Prostate gland (tissue), 2 donors: ENCODE measurements around the gene CCND1. TPM values are rescaled to one million over a fixed set of nuclear protein-coding genes. Genes with fewer than 3 reads are reported as not detected.

Experiments used
- DNase-seq: peaks from one replicate; pipeline ENCODE4 v3.0.0-alpha.2; 2019; ENCODE audit warnings: low spot score
- H3K27ac ChIP-seq, 2 donors: fragments of 200-600 bp; sonication (generic); 2 replicates each; pipeline ENCODE4 v1.5.1; 2017 to 2019
- H3K27me3 ChIP-seq: fragments of 200-600 bp; sonication (generic); replicated peaks from 2 replicates; pipeline ENCODE4 v1.5.1; 2019; ENCODE audit not compliant: insufficient read depth
- H3K36me3 ChIP-seq, 2 donors: fragments of 200-600 bp; sonication (generic); 1 replicate in 1 of 2; 2 replicates in 1 of 2; pipeline versions ENCODE4 v1.5.1 to v1.8.1; 2017 to 2019
- H3K4me1 ChIP-seq: fragments of 200-600 bp; sonication (generic); replicated peaks from 2 replicates; pipeline ENCODE4 v1.5.1; 2019
- H3K4me3 ChIP-seq, 2 donors: fragments of 200-600 bp; sonication (generic); 2 replicates each; pipeline ENCODE4 v1.5.1; 2017 to 2019
- H3K9me3 ChIP-seq: fragments of 200-600 bp; sonication (generic); 2 replicates; pipeline ENCODE4 v1.5.1; 2017
- CTCF ChIP-seq, 4 experiments: fragments of 200-600 bp in 2 of 4; fragments of 450-650 bp in 2 of 4; sonication (generic) in 2 of 4; IDR thresholded peaks; 1 replicate in 3 of 4; 2 replicates in 1 of 4; pipeline ENCODE4 v1.5.1; 2016 to 2019; ENCODE audit warnings: antibody characterized with exemption in 4 of 4, mild to moderate bottlenecking in 2 of 4, moderate library complexity in 2 of 4
- POLR2A ChIP-seq: fragments of 450-650 bp; IDR thresholded peaks from one replicate; pipeline ENCODE4 v1.6.1; 2016; ENCODE audit warnings: antibody characterized with exemption, mild to moderate bottlenecking
- POLR2AphosphoS5 ChIP-seq: sonication (generic); formaldehyde crosslinking; IDR thresholded peaks from one replicate; pipeline ENCODE4 v1.6.1; 2017; ENCODE audit warnings: antibody characterized with exemption
- WGBS: methylation state at CpG from one replicate; pipeline ENCODE4 v1.1.5; 2018; 5-methylcytosine and 5-hydroxymethylcytosine counted together
- intact Hi-C: fragments of 100-400 bp; cut with DNase I; formaldehyde crosslinking; loops from one replicate; pipeline ENCODE4 v1.14.2; 2022
- total RNA-seq, 2 donors: library from RNA; depleted of rRNA; stranded (reverse); fragments of >200 nt; gene quantifications; one replicate each; pipeline ENCODE4 v1.1.0, GENCODE V29; 2016

The CCND1 gene
- total RNA-seq, 2 donors from 2014 or later = 69.2 to 188 TPM

- TF ChIP-seq CTCF (IDR thresholded peaks at IDR 0.05) (no peak), POLR2AphosphoS5 (no peak), POLR2A (no peak)
- Histone ChIP-seq H3K4me3 (no peak overlapping the region), H3K36me3 (no peaks in the 10 kb centered on the region), H3K27ac (peak overlapping the region in 1 of 2 donors; percentile 7), H3K4me1 (peaks cover 20% of the 10 kb centered on the region), H3K9me3 (no peaks in the 10 kb centered on the region), H3K27me3 (no peaks in the 10 kb centered on the region)
- 87% methylated on average over 37 of the region's 37 CpGs for WGBS
- intact Hi-C loops = loop anchor here (10.0 kb wide), 2 partner anchors 724 to 814 kb away; no protein-coding TSS in a partner anchor
- no peak for DNase-seq
Observed at GRCh38 chr11:69648679-69649575, 8.0 kb downstream of the CCND1 start.

- H3K9me3 ChIP-seq = no peaks in the 10 kb centered on the region
- TF ChIP-seq POLR2A = no peak
- no peak for TF ChIP-seq POLR2AphosphoS5
- no peak for TF ChIP-seq CTCF (IDR thresholded peaks at IDR 0.05)
- H3K36me3 ChIP-seq = no peaks in the 10 kb centered on the region
- DNase-seq = no peak
- 93% methylated on average over 10 of the region's 10 CpGs for WGBS
- peak overlapping the region in 1 of 2 donors; percentile 7 for H3K27ac ChIP-seq
- intact Hi-C loops = loop anchor here (10.0 kb wide), 2 partner anchors 725 to 815 kb away; no protein-coding TSS in a partner anchor
- H3K27me3 ChIP-seq = no peaks in the 10 kb centered on the region
- H3K4me1 ChIP-seq = peaks cover 16% of the 10 kb centered on the region
- no peak overlapping the region for H3K4me3 ChIP-seq
Observed at GRCh38 chr11:69649576-69649900, 8.6 kb downstream of the CCND1 start.

GRCh38 chr11:69650081-69650831, 9.3 kb downstream of the CCND1 start:
- peak overlapping the region in 1 of 2 donors; percentile 7 for H3K27ac ChIP-seq
- no peaks in the 10 kb centered on the region for H3K36me3 ChIP-seq
- no peaks in the 10 kb centered on the region for H3K27me3 ChIP-seq
- peaks cover 9% of the 10 kb centered on the region for H3K4me1 ChIP-seq
- DNase-seq = no peak
- intact Hi-C loops = no loop called here
- H3K4me3 ChIP-seq = no peak overlapping the region
- 62% methylated on average over 23 of the region's 24 CpGs for WGBS
- no peak for TF ChIP-seq POLR2AphosphoS5
- no peak for TF ChIP-seq CTCF (IDR thresholded peaks at IDR 0.05)
- no peak for TF ChIP-seq POLR2A
- no peaks in the 10 kb centered on the region for H3K9me3 ChIP-seq

GRCh38 chr11:69650832-69651344, 9.9 kb downstream of the CCND1 start:
- Histone ChIP-seq H3K27me3 (no peaks in the 10 kb centered on the region), H3K4me3 (no peak overlapping the region), H3K27ac (peak overlapping the region in 1 of 2 donors; percentile 7), H3K9me3 (no peaks in the 10 kb centered on the region), H3K36me3 (no peaks in the 10 kb centered on the region), H3K4me1 (peaks cover 4% of the 10 kb centered on the region)
- TF ChIP-seq CTCF (IDR thresholded peaks at IDR 0.05) (no peak), POLR2AphosphoS5 (no peak), POLR2A (no peak)
- DNase-seq = no peak
- WGBS = 81% methylated on average over 23 of the region's 23 CpGs
- intact Hi-C loops = no loop called here
